Stimulated activated CD4-positive, alpha-beta T cell treated with anti-CD3 and anti-CD28 coated beads, Interleukin-2, amount 100 ng/mL, for 24 hours (primary cell): Measurements from ENCODE around the gene VWA5B2.

Experiments used
- DNase-seq, 2 donors: peaks; one replicate each; pipeline ENCODE4 v3.0.0-alpha.2; 2020

The VWA5B2 gene

GRCh38 chr3:184282941-184283340 lies 53.6 kb downstream of the VWA5B2 start:
- no peak for DNase-seq

- no peak for DNase-seq
Measured at GRCh38 chr3:184283681-184284080, 54.3 kb downstream of the VWA5B2 start.

GRCh38 chr3:184284696-184285095 lies 55.3 kb downstream of the VWA5B2 start:
- DNase-seq, result peak in 1 of 2 donors; percentile 32

- peak; percentile 80 to 81 for DNase-seq
Measured at GRCh38 chr3:184289426-184289938, 60.1 kb downstream of the VWA5B2 start.

- no peak for DNase-seq
Measured at GRCh38 chr3:184290331-184290730, 60.9 kb downstream of the VWA5B2 start.

- DNase-seq, result no peak
Measured at GRCh38 chr3:184291044-184291737, 61.8 kb downstream of the VWA5B2 start.
